Measurements from ENCODE around the gene AFMID.

The AFMID gene

GRCh38 chr17:78148286-78149016 lies 38.7 kb upstream of the AFMID start:
- ChIA-PET CTCF (no interaction called here), POLR2A (interaction anchor here (0.7 to 1.0 kb wide), 2 partner anchors 10 to 38 kb away, joined by 3 to 4 read pairs; no protein-coding TSS in a partner anchor)
- DNase-seq (ENCODE audit: extremely low spot score): no peak
- TF ChIP-seq CTBP1 (IDR thresholded peaks at IDR 0.05; ENCODE audit: borderline replicate concordance) (no peak), ARNT (IDR thresholded peaks at IDR 0.05) (no peak), L3MBTL2 (conservative IDR thresholded peaks at IDR 0.05) (no peak), FOXK2 (IDR thresholded peaks at IDR 0.05) (no peak), ELF4 (IDR thresholded peaks at IDR 0.05) (no peak), ZNF384 (IDR thresholded peaks at IDR 0.05) (no peak), PKNOX1 (IDR thresholded peaks at IDR 0.05) (no peak), TARDBP (IDR thresholded peaks at IDR 0.05) (no peak), SUZ12 (IDR thresholded peaks at IDR 0.05) (no peak), HDGF (IDR thresholded peaks at IDR 0.05; ENCODE audit: borderline replicate concordance) (no peak), BHLHE40 (IDR thresholded peaks at IDR 0.05; ENCODE audit: borderline replicate concordance) (no peak), FOXM1 (IDR thresholded peaks at IDR 0.05; ENCODE audit: borderline replicate concordance) (no peak), LEF1 (IDR thresholded peaks at IDR 0.05; ENCODE audit: borderline replicate concordance) (no peak)

- POLR2A ChIA-PET: no interaction called here
- TF ChIP-seq ZNF384 (IDR thresholded peaks at IDR 0.05) (no peak), LEF1 (IDR thresholded peaks at IDR 0.05; ENCODE audit: borderline replicate concordance) (no peak), TARDBP (IDR thresholded peaks at IDR 0.05) (no peak), ELF4 (IDR thresholded peaks at IDR 0.05) (no peak), CTBP1 (IDR thresholded peaks at IDR 0.05; ENCODE audit: borderline replicate concordance) (no peak), SP1 (IDR thresholded peaks at IDR 0.05) (no peak), L3MBTL2 (conservative IDR thresholded peaks at IDR 0.05) (no peak), PKNOX1 (IDR thresholded peaks at IDR 0.05) (no peak), SUZ12 (IDR thresholded peaks at IDR 0.05) (no peak), FOXA1 (IDR thresholded peaks at IDR 0.05) (no peak), FOXM1 (IDR thresholded peaks at IDR 0.05; ENCODE audit: borderline replicate concordance) (no peak), ARNT (IDR thresholded peaks at IDR 0.05) (no peak)
- CTCF ChIA-PET: interaction anchor here (0.6 to 0.7 kb wide), 2 partner anchors 21 to 50 kb away, joined by 4 read pairs; partner anchors contain the start of gene TMC8
- no peak for DNase-seq (ENCODE audit: extremely low spot score)
These were observed 35.6 kb upstream of the AFMID start for GRCh38 chr17:78151514-78152008.

- POLR2A ChIA-PET: no interaction called here
- CTCF ChIA-PET: interaction anchor here (0.7 kb wide), 1 partner anchor 45 kb away, joined by 3 read pairs; no protein-coding TSS in a partner anchor
- DNase-seq (ENCODE audit: extremely low spot score): no peak
- TF ChIP-seq SP1 (IDR thresholded peaks at IDR 0.05) (no peak), FOXM1 (IDR thresholded peaks at IDR 0.05; ENCODE audit: borderline replicate concordance) (no peak), FOXA1 (IDR thresholded peaks at IDR 0.05) (no peak), FOXK2 (IDR thresholded peaks at IDR 0.05) (no peak), HDGF (IDR thresholded peaks at IDR 0.05; ENCODE audit: borderline replicate concordance) (no peak), NFRKB (IDR thresholded peaks at IDR 0.05) (no peak), CTBP1 (IDR thresholded peaks at IDR 0.05; ENCODE audit: borderline replicate concordance) (no peak), ZNF384 (IDR thresholded peaks at IDR 0.05) (no peak), ELF4 (IDR thresholded peaks at IDR 0.05) (no peak), PKNOX1 (IDR thresholded peaks at IDR 0.05) (no peak)
These were observed 32.0 kb upstream of the AFMID start for GRCh38 chr17:78154903-78155811.

GRCh38 chr17:78159575-78160158 lies 27.5 kb upstream of the AFMID start:
- no peak for TF ChIP-seq ARNT (IDR thresholded peaks at IDR 0.05)
- TF ChIP-seq FOXK2 (IDR thresholded peaks at IDR 0.05): no peak
- TF ChIP-seq FOXA1 (IDR thresholded peaks at IDR 0.05): no peak
- TF ChIP-seq ZNF384 (IDR thresholded peaks at IDR 0.05): no peak
- DNase-seq (ENCODE audit: extremely low spot score): no peak
- POLR2A ChIA-PET: interaction anchor here (1.2 kb wide), 1 partner anchor 27 kb away, joined by 4 read pairs; the partner anchor contains the start of genes AFMID and TK1
- CTCF ChIA-PET: no interaction called here

- TF ChIP-seq FOXA1 (IDR thresholded peaks at IDR 0.05) (no peak), FOXM1 (IDR thresholded peaks at IDR 0.05; ENCODE audit: borderline replicate concordance) (no peak), NFRKB (IDR thresholded peaks at IDR 0.05) (no peak), L3MBTL2 (conservative IDR thresholded peaks at IDR 0.05) (no peak), HDGF (IDR thresholded peaks at IDR 0.05; ENCODE audit: borderline replicate concordance) (no peak), ZNF384 (IDR thresholded peaks at IDR 0.05) (no peak), PKNOX1 (IDR thresholded peaks at IDR 0.05) (no peak), SUZ12 (IDR thresholded peaks at IDR 0.05) (no peak), SP1 (IDR thresholded peaks at IDR 0.05) (no peak), ARNT (IDR thresholded peaks at IDR 0.05) (no peak), FOXK2 (IDR thresholded peaks at IDR 0.05) (no peak), CTBP1 (IDR thresholded peaks at IDR 0.05; ENCODE audit: borderline replicate concordance) (no peak), ELF4 (IDR thresholded peaks at IDR 0.05) (no peak), TARDBP (IDR thresholded peaks at IDR 0.05) (no peak), LEF1 (IDR thresholded peaks at IDR 0.05; ENCODE audit: borderline replicate concordance) (no peak)
- CTCF ChIA-PET: no interaction called here
- POLR2A ChIA-PET: interaction anchor here (1.1 to 1.3 kb wide), 2 partner anchors 10 to 22 kb away, joined by 3 to 4 read pairs; partner anchors contain the start of gene TK1
- no peak for DNase-seq (ENCODE audit: extremely low spot score)
These were observed 23.0 kb upstream of the AFMID start for GRCh38 chr17:78163881-78164747.
